Adrenal gland (tissue), 12 donors: ENCODE data around the gene NRM. TPM values are rescaled to one million over a fixed set of nuclear protein-coding genes. Genes with fewer than 3 reads are reported as not detected.

Experiments
- DNase-seq, 7 donors: peaks; one replicate each; pipeline ENCODE4 v3.0.0-alpha.2; 2019 to 2020
- H3K27ac ChIP-seq, 5 donors: fragments of 200-600 bp; sonication (generic) in 4 of 5; 1 replicate in 3 of 5; 2 replicates in 2 of 5; pipeline versions ENCODE4 v1.5.1 to v1.8.0; 2016 to 2020; ENCODE audit warnings: mild to moderate bottlenecking in 1 of 5
- H3K27me3 ChIP-seq: fragments of 200-600 bp; 2 replicates; pipeline ENCODE4 v1.8.0; 2021
- H3K36me3 ChIP-seq, 2 donors: fragments of 200-600 bp; replicated peaks in 1 of 2; 1 replicate in 1 of 2; 2 replicates in 1 of 2; pipeline versions ENCODE4 v1.5.1 to v1.8.0; 2018 to 2022
- H3K4me1 ChIP-seq, 2 donors: fragments of 200-600 bp; replicated peaks in 1 of 2; 1 replicate in 1 of 2; 2 replicates in 1 of 2; pipeline versions ENCODE4 v1.5.1 to v1.8.0; 2018 to 2021
- H3K4me3 ChIP-seq, 4 donors: fragments of 200-600 bp; sonication (generic) in 3 of 4; one replicate each; pipeline ENCODE4 v1.5.1; 2016 to 2018
- H3K9me3 ChIP-seq, 3 donors: fragments of 200-600 bp; sonication (generic) in 1 of 3; replicated peaks in 1 of 3; 1 replicate in 2 of 3; 2 replicates in 1 of 3; pipeline versions ENCODE4 v1.5.1 to v1.8.0; 2016 to 2021
- POLR2A ChIP-seq, 2 donors: fragments of 450-650 bp; IDR thresholded peaks; one replicate each; pipeline ENCODE4 v1.6.1; 2017; ENCODE audit warnings: antibody characterized with exemption in 2 of 2, mild to moderate bottlenecking in 2 of 2, moderate library complexity in 1 of 2
- WGBS, 4 donors: extraction: QIAGEN DNeasy Blood & Tissue Kit in 2 of 4; methylation state at CpG; one replicate each; pipeline versions ENCODE4 v1.1.5 to v1.1.7; 2013 to 2017; 5-methylcytosine and 5-hydroxymethylcytosine counted together
- intact Hi-C, 2 donors: fragments of 100-400 bp; cut with DNase I; formaldehyde crosslinking; loops; one replicate each; pipeline versions ENCODE4 v1.14.1 to v1.15.0; 2022 to 2023
- polyA plus RNA-seq, 3 donors: library from polyadenylated mRNA; stranded (reverse); fragments of 200-250 nt in 2 of 3; fragments of 350-450 nt in 1 of 3; fragmentation: Illumina TruSeq in 1 of 3; extraction: RNeasy Lipid Tissue Mini Kit (QIAGEN cat#74804) in 1 of 3; gene quantifications; one replicate each; pipeline ENCODE4 v1.2.3, GENCODE V29; 2013 to 2014
- total RNA-seq, 9 donors: library from RNA; depleted of rRNA in 4 of 9; stranded (reverse); fragments of >200 nt in 4 of 9; fragments of 120-200 nt in 1 of 9; fragmentation: NEBNext Ultra II Directional in 1 of 9; extraction: Animal tissue kit (Norgen Biotek cat#: 25700) in 1 of 9; gene quantifications; one replicate each; pipeline versions ENCODE4 v1.1.0 to v1.2.4, GENCODE V29; 2013 to 2023
- TF ChIP-seq, protein P1 (sequence below), 6 experiments: fragments of 450-650 bp in 4 of 6; fragments of 200-600 bp in 2 of 6; sonication (generic) in 1 of 6; IDR thresholded peaks; 1 replicate in 5 of 6; 2 replicates in 1 of 6; pipeline versions ENCODE4 v1.5.1 to v1.8.0; 2016 to 2021; ENCODE audit warnings: antibody characterized with exemption in 6 of 6, mild to moderate bottlenecking in 2 of 6, moderate library complexity in 1 of 6
- donor health status: healthy with polysubstance abuse.
- donor health status: Bipolar disorder and iron deficiency.
- donor health status: DM: yes; HTN: yes; CAD: no.
- donor health status: DM: no; HTN: no; CAD: no.
- donor health status: DM: no; HTN: no; CAD: no.
- donor health status: DM: yes; HTN: yes; CAD: no.

Gene NRM
- total and polyA plus RNA-seq, 12 donors, result 1.8 to 39.3 (median 10.7) TPM

DNA sequence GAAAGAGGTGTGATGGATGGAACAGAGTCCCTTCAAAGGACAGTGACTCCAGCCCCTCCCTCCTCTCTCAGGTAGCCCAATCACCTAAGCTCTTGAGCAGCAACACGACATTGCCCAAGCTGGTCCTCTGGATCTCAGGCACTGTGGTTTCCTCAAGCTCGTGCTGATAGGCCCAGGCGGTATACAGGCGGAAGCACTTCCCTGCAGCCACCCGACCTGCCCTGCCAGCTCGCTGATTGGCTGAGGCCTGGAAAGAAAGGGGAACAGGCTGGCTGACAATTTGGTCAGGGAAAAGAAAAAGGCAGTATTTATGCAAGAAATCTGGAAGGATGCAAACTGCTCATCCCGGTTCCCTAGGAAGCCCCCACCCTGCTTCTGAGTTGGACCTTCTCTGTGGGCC, 34.3 kb downstream of the NRM start:
- no peak overlapping the region for H3K27ac ChIP-seq
- intact Hi-C loops, result no loop called here
- peaks cover 0 to 99% of the 10 kb centered on the region in 2 donors for H3K36me3 ChIP-seq
- WGBS, 4 donors, result 57 to 74% (median 69%) methylated on average over 7 of the region's 7 CpGs
- no peaks in the 10 kb centered on the region for H3K9me3 ChIP-seq
- peak in 2 of 7 donors; percentile 23 to 36 for DNase-seq
- no peaks in the 10 kb centered on the region for H3K27me3 ChIP-seq
- no peak for TF ChIP-seq POLR2A (IDR thresholded peaks at IDR 0.05)
- TF ChIP-seq, protein P1, sequence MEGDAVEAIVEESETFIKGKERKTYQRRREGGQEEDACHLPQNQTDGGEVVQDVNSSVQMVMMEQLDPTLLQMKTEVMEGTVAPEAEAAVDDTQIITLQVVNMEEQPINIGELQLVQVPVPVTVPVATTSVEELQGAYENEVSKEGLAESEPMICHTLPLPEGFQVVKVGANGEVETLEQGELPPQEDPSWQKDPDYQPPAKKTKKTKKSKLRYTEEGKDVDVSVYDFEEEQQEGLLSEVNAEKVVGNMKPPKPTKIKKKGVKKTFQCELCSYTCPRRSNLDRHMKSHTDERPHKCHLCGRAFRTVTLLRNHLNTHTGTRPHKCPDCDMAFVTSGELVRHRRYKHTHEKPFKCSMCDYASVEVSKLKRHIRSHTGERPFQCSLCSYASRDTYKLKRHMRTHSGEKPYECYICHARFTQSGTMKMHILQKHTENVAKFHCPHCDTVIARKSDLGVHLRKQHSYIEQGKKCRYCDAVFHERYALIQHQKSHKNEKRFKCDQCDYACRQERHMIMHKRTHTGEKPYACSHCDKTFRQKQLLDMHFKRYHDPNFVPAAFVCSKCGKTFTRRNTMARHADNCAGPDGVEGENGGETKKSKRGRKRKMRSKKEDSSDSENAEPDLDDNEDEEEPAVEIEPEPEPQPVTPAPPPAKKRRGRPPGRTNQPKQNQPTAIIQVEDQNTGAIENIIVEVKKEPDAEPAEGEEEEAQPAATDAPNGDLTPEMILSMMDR (IDR thresholded peaks at IDR 0.05), result no peak
- H3K4me1 ChIP-seq, result peaks cover 0 to 5% of the 10 kb centered on the region in 2 donors
- no peak overlapping the region for H3K4me3 ChIP-seq

DNA sequence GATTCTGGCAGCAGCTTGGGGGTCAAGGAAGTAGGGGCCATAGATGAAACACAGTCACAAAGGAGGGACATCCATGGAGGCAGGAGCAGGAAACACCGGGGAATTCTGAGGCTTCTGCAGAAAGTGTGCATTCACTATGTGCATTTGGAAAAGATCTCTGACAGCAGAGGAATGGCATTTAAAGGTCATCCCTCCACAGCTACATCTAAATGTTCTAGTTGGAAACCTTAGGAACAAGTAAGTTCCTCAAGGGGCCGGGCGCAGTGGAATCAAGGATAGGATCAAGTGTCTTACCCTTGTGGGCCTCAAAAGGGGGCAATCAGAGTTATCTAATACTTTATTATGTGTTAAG, 35.1 kb downstream of the NRM start:
- intact Hi-C loops, result no loop called here
- DNase-seq, result no peak
- Histone ChIP-seq H3K36me3 (peaks cover 0 to 99% of the 10 kb centered on the region in 2 donors), H3K9me3 (no peaks in the 10 kb centered on the region), H3K4me1 (peaks cover 0 to 5% of the 10 kb centered on the region in 2 donors), H3K27me3 (no peaks in the 10 kb centered on the region), H3K27ac (no peak overlapping the region), H3K4me3 (no peak overlapping the region)
- WGBS, 4 donors, result 78 to 88% (median 81%) methylated on average over 3 of the region's 3 CpGs
- TF ChIP-seq, protein P1 (IDR thresholded peaks at IDR 0.05), result no peak
- no peak for TF ChIP-seq POLR2A (IDR thresholded peaks at IDR 0.05)

DNA sequence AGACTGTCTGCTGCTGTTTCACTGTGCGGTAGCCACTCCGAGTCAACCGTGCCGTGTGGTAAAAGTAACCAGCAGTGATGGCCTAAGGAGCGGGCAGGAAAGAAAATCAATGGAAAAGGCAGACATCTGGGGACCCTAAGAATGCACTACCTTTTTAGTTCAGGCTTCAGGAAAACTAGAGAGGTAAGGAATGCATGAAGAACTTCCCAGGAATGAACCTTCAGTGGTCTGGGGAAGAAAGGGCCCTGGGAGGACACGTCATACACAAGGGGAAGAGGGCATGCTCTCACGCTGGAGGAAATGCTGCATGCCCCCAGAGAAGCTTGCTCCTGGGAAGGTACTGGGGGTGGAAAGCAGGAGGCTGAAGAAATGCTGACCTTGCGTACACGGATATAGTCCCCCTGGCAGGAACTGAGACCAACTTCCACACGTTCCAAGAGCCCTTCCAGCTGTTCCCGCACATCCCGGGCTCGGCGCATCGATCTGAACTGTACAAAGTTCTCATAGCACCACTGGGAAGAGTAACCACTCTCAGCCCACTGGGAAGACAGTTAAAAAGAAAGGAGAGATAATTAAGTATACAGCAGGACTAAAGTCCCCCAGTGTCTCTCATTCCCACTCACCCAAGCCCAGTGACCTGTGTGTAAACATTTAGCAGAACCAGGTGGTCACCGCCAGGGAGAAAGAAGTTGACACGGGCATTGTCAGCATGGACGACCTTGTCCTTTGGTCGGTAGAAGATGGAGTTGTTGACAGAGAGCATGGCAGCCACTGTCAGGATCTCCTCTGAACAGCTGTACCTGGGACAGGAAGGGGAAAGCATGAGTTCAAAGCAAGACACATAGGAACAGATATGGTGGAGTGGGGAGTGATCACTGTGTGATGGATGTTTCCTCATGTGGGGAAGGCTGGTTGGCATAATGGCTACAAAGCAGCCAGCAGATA, 35.7 kb downstream of the NRM start:
- H3K4me3 ChIP-seq, result no peak overlapping the region
- TF ChIP-seq, protein P1 (IDR thresholded peaks at IDR 0.05), result no peak
- no peak for TF ChIP-seq POLR2A (IDR thresholded peaks at IDR 0.05)
- no peak overlapping the region for H3K27ac ChIP-seq
- intact Hi-C loops, result no loop called here
- H3K27me3 ChIP-seq, result no peaks in the 10 kb centered on the region
- WGBS, 4 donors, result 83 to 88% (median 85%) methylated on average over 19 of the region's 19 CpGs
- H3K9me3 ChIP-seq, result no peaks in the 10 kb centered on the region
- DNase-seq, result no peak
- H3K4me1 ChIP-seq, result peaks cover 0 to 5% of the 10 kb centered on the region in 2 donors
- peaks cover 0 to 94% of the 10 kb centered on the region in 2 donors for H3K36me3 ChIP-seq

GRCh38 chr6:30651143-30651542, 39.6 kb downstream of the NRM start:
- Histone ChIP-seq H3K27me3 (no peaks in the 10 kb centered on the region), H3K27ac (no peak overlapping the region), H3K4me3 (no peak overlapping the region), H3K4me1 (peaks cover 10 to 14% of the 10 kb centered on the region in 2 donors), H3K36me3 (peaks cover 0 to 55% of the 10 kb centered on the region in 2 donors), H3K9me3 (no peaks in the 10 kb centered on the region)
- WGBS, 4 donors, result 87 to 93% (median 87%) methylated on average over 12 of the region's 12 CpGs
- TF ChIP-seq POLR2A (IDR thresholded peaks at IDR 0.05), result no peak
- TF ChIP-seq, protein P1 (IDR thresholded peaks at IDR 0.05), result no peak
- no peak for DNase-seq
- intact Hi-C loops, result no loop called here
